Heart left ventricle (tissue), 16 donors: Measurements from ENCODE around the gene PCBP3. TPM values are rescaled to one million over a fixed set of nuclear protein-coding genes. Genes with fewer than 3 reads are reported as not detected.
A peak's percentile ranks its signal among the peaks of the same experiment; 100 is the strongest.
"Not testable (repeated sequence)": the region's sequence is repeated elsewhere in the genome, so short reads cannot be mapped to it uniquely, and the experiment has no call there.

Experiments used
- ATAC-seq, 4 donors: fragments of 200-7000 bp; cut with Tn5 transposase; one replicate each; pipeline ENCODE4 v1.9.1; 2020 to 2022; ENCODE audit warnings: moderate library complexity in 4 of 4, mild to moderate bottlenecking in 3 of 4, moderate number of reproducible peaks in 1 of 4
- DNase-seq, 5 donors: peaks; one replicate each; pipeline ENCODE4 v3.0.0-alpha.2; 2020
- H3K27ac ChIP-seq, 12 donors: fragments of 200-600 bp; sonication (generic) in 4 of 12; one replicate each; pipeline versions ENCODE4 v1.5.0 to v1.8.0; 2016 to 2022; ENCODE audit warnings: mild to moderate bottlenecking in 2 of 12
- H3K27me3 ChIP-seq, 9 donors: fragments of 200-600 bp; sonication (generic) in 2 of 9; one replicate each; pipeline versions ENCODE4 v1.5.1 to v1.8.0; 2016 to 2022; ENCODE audit warnings: mild to moderate bottlenecking in 3 of 9
- H3K36me3 ChIP-seq, 9 donors: fragments of 200-600 bp; sonication (generic) in 2 of 9; one replicate each; pipeline versions ENCODE4 v1.5.0 to v1.8.0; 2018 to 2022; ENCODE audit warnings: mild to moderate bottlenecking in 2 of 9
- H3K4me1 ChIP-seq, 12 donors: fragments of 200-600 bp; sonication (generic) in 4 of 12; one replicate each; pipeline versions ENCODE4 v1.5.0 to v1.8.0; 2016 to 2022; ENCODE audit warnings: mild to moderate bottlenecking in 3 of 12
- H3K4me3 ChIP-seq, 12 donors: fragments of 200-600 bp; sonication (generic) in 4 of 12; one replicate each; pipeline versions ENCODE4 v1.5.0 to v1.8.0; 2017 to 2022; ENCODE audit warnings: mild to moderate bottlenecking in 9 of 12, moderate library complexity in 4 of 12
- H3K9me3 ChIP-seq, 12 donors: fragments of 200-600 bp; sonication (generic) in 4 of 12; one replicate each; pipeline versions ENCODE4 v1.5.0 to v1.8.0; 2016 to 2022; ENCODE audit warnings: mild to moderate bottlenecking in 1 of 12
- POLR2A ChIP-seq, 2 donors: fragments of 450-650 bp; IDR thresholded peaks; one replicate each; pipeline ENCODE4 v1.6.1; 2017; ENCODE audit warnings: antibody characterized with exemption in 2 of 2, mild to moderate bottlenecking in 2 of 2, moderate library complexity in 2 of 2
- WGBS, 4 donors: extraction: QIAGEN DNeasy Blood & Tissue Kit in 2 of 4; methylation state at CpG; one replicate each; pipeline versions ENCODE4 v1.1.5 to v1.1.7; 2013 to 2018; 5-methylcytosine and 5-hydroxymethylcytosine counted together
- intact Hi-C, 10 donors: fragments of 100-400 bp; cut with DNase I; formaldehyde crosslinking; loops; one replicate each; pipeline versions ENCODE4 v1.11.1 to v1.14.2; 2022
- polyA plus RNA-seq, 2 donors: library from polyadenylated mRNA; stranded (reverse); fragments of 200-250 nt; gene quantifications; one replicate each; pipeline ENCODE4 v1.2.3, GENCODE V29; 2013
- total RNA-seq, 9 donors: library from RNA; depleted of rRNA in 2 of 9; stranded (reverse); fragments of >200 nt in 2 of 9; fragmentation: NEBNext Ultra II Directional in 3 of 9; extraction: Animal tissue kit (Norgen Biotek cat#: 25700) in 3 of 9; gene quantifications; one replicate each; pipeline versions ENCODE4 v1.1.0 to v1.2.4, GENCODE V29; 2016 to 2023
- TF ChIP-seq, protein P1 (sequence below), 12 donors: fragments of 200-600 bp; sonication (generic) in 4 of 12; IDR thresholded peaks; one replicate each; pipeline versions ENCODE4 v1.5.0 to v1.8.0; 2018 to 2022; ENCODE audit warnings: antibody characterized with exemption in 12 of 12, mild to moderate bottlenecking in 5 of 12
- donor health status: ischemic (EF 13 %, LVEDD 7.1; RV severe dilation, severe dysfunction).
- donor health status: healthy with polysubstance abuse.
- donor health status: DM: no; HTN: yes; CAD: no.
- donor health status: DM: no; HTN: no; CAD: no.
- donor health status: ischemic (EF 25% LVEDD 6.9; RV normal size, moderate dysfunction).
- donor health status: ischemic (EF 25% LVEDD 5.7; RV mildly dilated, moderate dysfunction).
- donor health status: healthy.
- donor health status: DM: yes; HTN: yes; CAD: no.
- donor health status: ischemic (EF 35%, LVEDD 5.7; RV mildly dilated, moderate dysfunction).
- donor health status: nonischemic (EF 11% LVEDD 7.7; RV severe dilation, severe dysfunction).
- donor health status: DM: yes; HTN: yes; CAD: no.
- donor health status: PGD.
- donor health status: ischemic (EF 29% LVEDD 5.4; RV normal size, mild dysfunction).
- donor health status: nonischemic (EF 23%, LVEDD 6.1; RV moderate dilation, normal function).

PCBP3 gene
- total and polyA plus RNA-seq, 11 donors = 0.72 to 11.4 (median 2.5) TPM; not detected in 1

DNA sequence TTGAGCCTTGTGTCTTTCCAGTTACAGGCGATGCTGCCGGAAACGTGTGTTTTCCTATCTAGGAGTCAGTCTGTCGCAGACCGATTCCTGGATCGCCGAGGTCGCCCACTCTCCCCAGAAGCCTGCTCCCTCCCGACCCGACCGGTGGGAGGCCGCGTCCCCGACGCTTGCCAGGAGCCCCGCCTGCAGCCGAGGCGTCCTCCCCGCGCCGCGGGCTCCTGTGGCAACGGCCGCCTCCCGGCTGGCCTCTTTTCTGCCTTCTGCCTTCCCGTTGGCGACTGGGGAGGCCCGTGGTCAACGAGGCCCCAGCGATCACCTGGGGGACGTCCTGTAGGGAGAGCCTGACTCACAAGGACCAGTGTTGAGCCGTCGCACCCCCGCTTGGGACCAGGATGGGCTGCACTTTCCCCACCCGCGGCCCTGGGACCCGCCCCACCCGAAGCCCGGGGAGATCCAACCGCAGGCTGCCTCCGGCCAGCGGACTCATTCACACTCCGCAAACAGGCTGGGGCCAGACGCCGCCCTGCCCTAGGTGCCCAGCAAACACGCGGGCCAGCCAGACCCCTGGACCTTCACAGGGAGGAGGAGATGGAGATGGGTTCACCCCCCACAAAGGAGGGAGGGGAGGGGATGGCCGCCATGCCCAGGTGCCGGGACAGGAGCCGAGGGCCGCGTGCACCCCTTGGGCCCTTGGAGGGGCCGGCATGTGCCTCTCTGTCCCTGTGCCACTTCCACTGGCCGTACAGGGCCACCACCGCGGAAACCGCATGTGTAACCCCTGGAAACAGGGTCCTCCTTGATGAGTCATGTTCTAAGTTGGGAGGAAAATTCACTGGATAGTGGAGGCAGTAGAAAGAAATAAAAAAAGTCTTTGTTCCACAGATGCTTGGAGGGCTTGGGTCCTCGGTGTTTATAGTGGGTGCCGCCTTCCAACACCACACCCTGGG lies 330.8 kb downstream of the PCBP3 start:
- TF ChIP-seq, protein P1, sequence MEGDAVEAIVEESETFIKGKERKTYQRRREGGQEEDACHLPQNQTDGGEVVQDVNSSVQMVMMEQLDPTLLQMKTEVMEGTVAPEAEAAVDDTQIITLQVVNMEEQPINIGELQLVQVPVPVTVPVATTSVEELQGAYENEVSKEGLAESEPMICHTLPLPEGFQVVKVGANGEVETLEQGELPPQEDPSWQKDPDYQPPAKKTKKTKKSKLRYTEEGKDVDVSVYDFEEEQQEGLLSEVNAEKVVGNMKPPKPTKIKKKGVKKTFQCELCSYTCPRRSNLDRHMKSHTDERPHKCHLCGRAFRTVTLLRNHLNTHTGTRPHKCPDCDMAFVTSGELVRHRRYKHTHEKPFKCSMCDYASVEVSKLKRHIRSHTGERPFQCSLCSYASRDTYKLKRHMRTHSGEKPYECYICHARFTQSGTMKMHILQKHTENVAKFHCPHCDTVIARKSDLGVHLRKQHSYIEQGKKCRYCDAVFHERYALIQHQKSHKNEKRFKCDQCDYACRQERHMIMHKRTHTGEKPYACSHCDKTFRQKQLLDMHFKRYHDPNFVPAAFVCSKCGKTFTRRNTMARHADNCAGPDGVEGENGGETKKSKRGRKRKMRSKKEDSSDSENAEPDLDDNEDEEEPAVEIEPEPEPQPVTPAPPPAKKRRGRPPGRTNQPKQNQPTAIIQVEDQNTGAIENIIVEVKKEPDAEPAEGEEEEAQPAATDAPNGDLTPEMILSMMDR (IDR thresholded peaks at IDR 0.05) = no peak
- no peak for TF ChIP-seq POLR2A (IDR thresholded peaks at IDR 0.05)
- WGBS, 4 donors = 10 to 18% (median 12%) methylated on average over 26 to 59 of the region's 59 CpGs
- ATAC-seq (peak; percentile 10 to 39 (median 26)), DNase-seq (peak; percentile 63 to 80 (median 77))
- Histone ChIP-seq H3K27me3 (peaks cover 0 to 43% (median 0%) of the 10 kb centered on the region in 9 donors), H3K36me3 (no peaks in the 10 kb centered on the region), H3K4me1 (peaks cover 7 to 76% (median 53%) of the 10 kb centered on the region in 12 donors), H3K9me3 (no peaks in the 10 kb centered on the region), H3K27ac (peak overlapping the region; percentile 90 to 99 (median 98)), H3K4me3 (peak overlapping the region; percentile 29 to 69 (median 60))
- intact Hi-C loops = loop anchor here (1.0 to 10.0 kb wide), 12 partner anchors 73 to 350 kb away; partner anchors contain the start of genes COL6A2 (in 6 of the 10), LSS (in 6 of the 10), C21orf58 (in 2 of the 10) and PCNT (in 2 of the 10)

DNA sequence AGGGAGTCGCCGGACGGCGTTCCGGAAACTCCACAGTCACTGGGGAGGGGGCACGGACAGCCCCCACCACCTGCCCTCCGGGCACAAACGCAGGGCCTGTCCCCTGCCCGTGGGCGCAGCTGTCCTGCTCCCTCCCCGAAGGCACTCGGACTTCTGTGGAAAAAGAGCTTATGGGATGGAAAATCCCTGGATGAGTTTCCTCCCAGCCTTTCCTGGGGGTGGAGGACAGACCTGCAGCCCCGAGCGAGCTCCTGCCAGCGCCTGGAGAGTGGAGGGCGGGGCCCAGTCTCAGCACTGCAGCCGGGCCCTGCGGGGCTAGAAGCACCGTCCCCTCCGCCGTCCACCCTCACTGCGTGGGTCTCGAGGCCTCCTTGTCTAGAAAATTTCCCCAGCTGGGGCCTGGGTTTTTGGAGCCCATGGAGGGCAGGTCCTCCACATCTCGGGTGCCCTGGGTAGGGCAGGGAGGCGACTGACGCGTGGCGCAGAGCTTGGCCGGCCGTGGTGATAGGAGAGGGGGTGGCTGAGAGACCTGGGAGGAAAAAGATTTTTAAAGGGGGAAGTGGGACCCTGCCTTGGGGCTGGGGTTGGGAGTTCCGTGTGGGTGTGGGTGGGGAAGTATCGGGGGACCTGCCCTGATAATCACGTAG lies 331.6 kb downstream of the PCBP3 start:
- 38 to 58% (median 53%) methylated on average over 25 to 33 of the region's 33 CpGs for WGBS, 4 donors
- peak overlapping the region; percentile 90 to 99 (median 98) for H3K27ac ChIP-seq
- ATAC-seq (peak; percentile 2 to 47 (median 27)), DNase-seq (peak; percentile 76 to 85 (median 80))
- H3K4me3 ChIP-seq = peak overlapping the region in 9 of 12 donors; percentile 53 to 69 (median 61)
- H3K4me1 ChIP-seq = peaks cover 7 to 75% (median 53%) of the 10 kb centered on the region in 12 donors
- H3K9me3 ChIP-seq = no peaks in the 10 kb centered on the region
- TF ChIP-seq POLR2A (IDR thresholded peaks at IDR 0.05) = peak in 1 of 2 donors; percentile 55
- TF ChIP-seq, protein P1 (IDR thresholded peaks at IDR 0.05) = no peak
- H3K36me3 ChIP-seq = no peaks in the 10 kb centered on the region
- peaks cover 0 to 43% (median 0%) of the 10 kb centered on the region in 9 donors for H3K27me3 ChIP-seq
- intact Hi-C loops = loop anchor here in 5 of 10 donors (1.0 to 10.0 kb wide), 5 partner anchors 90 to 350 kb away; partner anchors contain the start of genes LSS (in 3 of the 5), C21orf58 (in 1 of the 5), COL6A2 (in 1 of the 5) and PCNT (in 1 of the 5)

DNA sequence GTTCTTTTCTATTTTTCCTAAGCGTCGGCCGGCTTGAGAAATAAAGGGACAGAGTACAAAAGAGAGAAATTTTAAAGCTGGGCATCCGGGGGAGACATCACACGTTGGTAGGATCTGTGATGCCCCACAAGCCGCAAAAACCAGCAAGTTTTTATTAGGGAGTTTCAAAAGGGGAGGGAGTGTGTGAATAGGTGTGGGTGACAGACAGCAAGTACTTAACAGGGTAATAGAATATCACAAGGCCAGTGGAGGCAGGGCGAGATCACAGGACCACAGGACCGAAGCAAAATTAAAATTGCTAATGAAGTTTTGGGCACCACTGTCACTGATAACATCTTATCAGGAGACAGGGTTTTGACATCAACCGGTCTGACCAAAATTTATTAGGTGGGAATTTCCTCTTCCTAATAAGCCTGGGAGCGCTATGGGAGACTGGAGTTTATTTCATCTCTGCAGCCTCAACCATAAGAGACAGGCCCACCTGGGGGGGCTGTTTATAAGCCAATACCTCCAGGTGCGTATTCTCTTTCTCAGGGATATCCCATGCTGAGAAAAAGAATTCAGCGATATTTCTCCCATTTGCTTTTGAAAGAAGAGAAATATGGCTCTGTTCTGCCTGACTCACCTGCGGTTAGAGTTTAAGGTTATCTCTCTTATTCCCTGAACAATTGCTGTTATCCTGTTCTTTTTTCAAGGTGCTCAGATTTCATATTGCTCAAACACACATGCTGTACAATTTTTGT lies 332.3 kb downstream of the PCBP3 start:
- ATAC-seq, DNase-seq, H3K36me3 ChIP-seq, H3K9me3 ChIP-seq: not testable (repeated sequence)
- Histone ChIP-seq H3K27ac (peak overlapping the region in 11 of 12 donors; percentile 92 to 99 (median 98)), H3K27me3 (peaks cover 0 to 43% (median 0%) of the 10 kb centered on the region in 9 donors), H3K4me3 (peak overlapping the region in 1 of 12 donors; percentile 60), H3K4me1 (peaks cover 5 to 69% (median 47%) of the 10 kb centered on the region in 12 donors)
- intact Hi-C loops = loop anchor here in 5 of 10 donors (1.0 to 10.0 kb wide), 5 partner anchors 89 to 349 kb away; partner anchors contain the start of genes LSS (in 3 of the 5), C21orf58 (in 1 of the 5), COL6A2 (in 1 of the 5) and PCNT (in 1 of the 5)
- 62 to 78% (median 75%) methylated on average over 13 of the region's 13 CpGs for WGBS, 4 donors
